ENCODE measurements around the gene NRCAM. TPM values are rescaled to one million over a fixed set of nuclear protein-coding genes. Genes with fewer than 3 reads are reported as not detected.

NRCAM gene
- total RNA-seq, 1 donor from 2014 or later, result 9.5 TPM

- no peaks in the 10 kb centered on the region for H3K9me3 Mint-ChIP-seq (ENCODE audit: low read depth)
- no peak for TF ChIP-seq CTCF (IDR thresholded peaks at IDR 0.05)
These were observed 6.7 kb downstream of the NRCAM start for GRCh38 chr7:108449521-108449920.

GRCh38 chr7:108448584-108449505 lies 7.4 kb downstream of the NRCAM start:
- no peaks in the 10 kb centered on the region for H3K4me1 Mint-ChIP-seq (ENCODE audit: low read depth)
- peaks cover 12% of the 10 kb centered on the region for H3K27me3 Mint-ChIP-seq (ENCODE audit: low read depth)
- H3K4me3 Mint-ChIP-seq (ENCODE audit: unreplicated experiment), result no peak overlapping the region
- H3K36me3 Mint-ChIP-seq (ENCODE audit: low read depth), result no peaks in the 10 kb centered on the region
- TF ChIP-seq CTCF (IDR thresholded peaks at IDR 0.05), result no peak
- no peaks in the 10 kb centered on the region for H3K9me3 Mint-ChIP-seq (ENCODE audit: low read depth)
- no peak for DNase-seq (ENCODE audit: low spot score)
- H3K27ac Mint-ChIP-seq (ENCODE audit: unreplicated experiment), result no peak overlapping the region

More at GRCh38 chr7:108449521-108449920, 6.7 kb downstream of the NRCAM start:
- H3K27ac Mint-ChIP-seq (ENCODE audit: unreplicated experiment), result no peak overlapping the region
- no peaks in the 10 kb centered on the region for H3K36me3 Mint-ChIP-seq (ENCODE audit: low read depth)
- H3K4me3 Mint-ChIP-seq (ENCODE audit: unreplicated experiment), result no peak overlapping the region
- DNase-seq (ENCODE audit: low spot score), result no peak
- H3K27me3 Mint-ChIP-seq (ENCODE audit: low read depth), result peaks cover 12% of the 10 kb centered on the region
- peaks cover 4% of the 10 kb centered on the region for H3K4me1 Mint-ChIP-seq (ENCODE audit: low read depth)

DNA sequence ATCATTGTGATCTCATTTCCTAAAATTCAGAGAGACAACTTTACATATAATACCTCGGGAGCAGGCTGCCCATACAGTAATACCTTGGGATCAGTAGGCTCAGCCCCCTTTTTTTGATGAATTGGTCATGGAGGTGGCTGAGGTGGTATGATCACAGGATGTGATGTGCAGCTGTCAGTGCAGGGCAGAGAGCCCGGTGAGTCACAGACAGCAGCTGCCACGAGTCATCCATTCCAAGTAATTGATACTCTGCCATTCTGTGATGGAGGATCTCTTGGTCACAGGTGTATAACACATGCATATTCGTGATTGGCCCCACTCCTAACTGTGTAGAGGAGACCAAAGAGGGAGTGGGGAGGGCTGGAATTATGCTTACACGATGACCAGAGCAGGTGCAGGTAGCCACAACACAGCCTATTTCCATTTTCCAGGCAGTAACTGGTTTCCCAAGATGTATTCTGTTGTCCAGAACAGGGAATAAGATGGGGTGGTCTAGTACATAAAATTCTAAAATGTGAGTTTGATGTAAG lies 14.1 kb downstream of the NRCAM start:
- Mint-ChIP-seq H3K27me3 (ENCODE audit: low read depth) (no peaks in the 10 kb centered on the region), H3K4me3 (ENCODE audit: unreplicated experiment) (no peak overlapping the region), H3K36me3 (ENCODE audit: low read depth) (no peaks in the 10 kb centered on the region), H3K4me1 (ENCODE audit: low read depth) (no peaks in the 10 kb centered on the region), H3K27ac (ENCODE audit: unreplicated experiment) (no peak overlapping the region), H3K9me3 (ENCODE audit: low read depth) (no peaks in the 10 kb centered on the region)
- DNase-seq (ENCODE audit: low spot score), result no peak
- TF ChIP-seq CTCF (IDR thresholded peaks at IDR 0.05), result no peak

- TF ChIP-seq CTCF (IDR thresholded peaks at IDR 0.05), result no peak
- Mint-ChIP-seq H3K27ac (ENCODE audit: unreplicated experiment) (no peak overlapping the region), H3K4me3 (ENCODE audit: unreplicated experiment) (no peak overlapping the region), H3K9me3 (ENCODE audit: low read depth) (no peaks in the 10 kb centered on the region), H3K27me3 (ENCODE audit: low read depth) (no peaks in the 10 kb centered on the region), H3K36me3 (ENCODE audit: low read depth) (no peaks in the 10 kb centered on the region), H3K4me1 (ENCODE audit: low read depth) (no peaks in the 10 kb centered on the region)
- no peak for DNase-seq (ENCODE audit: low spot score)
These were observed 14.8 kb downstream of the NRCAM start for GRCh38 chr7:108441392-108441955.

DNA sequence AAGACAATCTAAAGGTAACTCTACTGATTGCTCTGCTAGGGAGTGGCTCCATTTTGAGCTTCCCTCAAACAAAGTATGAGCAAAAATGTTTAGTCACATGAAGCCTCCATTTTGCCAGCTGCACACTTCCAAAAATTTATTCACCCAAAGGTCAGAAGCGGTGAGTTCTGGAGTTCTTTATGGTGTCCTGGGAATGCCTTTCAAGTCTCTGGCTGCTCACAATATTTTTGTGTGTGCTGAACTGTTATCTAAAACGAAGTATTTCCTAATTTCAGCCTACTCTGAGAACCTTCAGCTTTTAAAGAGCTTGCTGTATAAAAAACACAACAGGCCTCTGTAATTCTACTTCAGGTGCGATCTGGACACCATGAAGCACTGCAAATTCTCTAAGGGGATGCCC lies 15.6 kb downstream of the NRCAM start:
- no peaks in the 10 kb centered on the region for H3K27me3 Mint-ChIP-seq (ENCODE audit: low read depth)
- no peaks in the 10 kb centered on the region for H3K4me1 Mint-ChIP-seq (ENCODE audit: low read depth)
- peaks cover under 1% of the 10 kb centered on the region for H3K36me3 Mint-ChIP-seq (ENCODE audit: low read depth)
- no peak for DNase-seq (ENCODE audit: low spot score)
- H3K4me3 Mint-ChIP-seq (ENCODE audit: unreplicated experiment), result no peak overlapping the region
- H3K9me3 Mint-ChIP-seq (ENCODE audit: low read depth), result no peaks in the 10 kb centered on the region
- H3K27ac Mint-ChIP-seq (ENCODE audit: unreplicated experiment), result no peak overlapping the region
- TF ChIP-seq CTCF (IDR thresholded peaks at IDR 0.05), result no peak
